GM23338 (cell line): ENCODE measurements around the gene ZFHX3.

ENCODE experiments used
- CTCF ChIP-seq, 2 experiments: fragments of 200-600 bp in 1 of 2; sonication (generic) in 1 of 2; conservative IDR thresholded peaks; 2 replicates each; pipeline versions ENCODE4 v1.5.1 to v1.6.1; 2016 to 2017; ENCODE audit warnings: antibody characterized with exemption in 2 of 2, low read depth in 2 of 2, mild to moderate bottlenecking in 2 of 2, moderate library complexity in 1 of 2
- EZH2 ChIP-seq: fragments of 200-600 bp; sonication (generic); IDR thresholded peaks from one replicate; pipeline ENCODE4 v1.8.0; 2017; ENCODE audit warnings: antibody characterized with exemption, mild to moderate bottlenecking, low read depth; ENCODE audit not compliant: unreplicated experiment
- POLR2AphosphoS5 ChIP-seq: IDR thresholded peaks from 2 replicates; pipeline ENCODE4 v1.6.1; 2016; ENCODE audit warnings: antibody characterized with exemption, low read depth

- TF ChIP-seq CTCF (conservative IDR thresholded peaks at IDR 0.05; ENCODE audit: low read depth in 2 of 2) = no peak
- TF ChIP-seq EZH2 = peak; percentile 86
- no peak for TF ChIP-seq POLR2AphosphoS5
Measured at GRCh38 chr16:73064212-73064993, 16.5 kb upstream of the ZFHX3 start.
